GM12891 (cell line): ENCODE measurements around the gene C2orf80.
A peak's percentile ranks its signal among the peaks of the same experiment; 100 is the strongest.

Experiments used
- DNase-seq: peaks from one replicate; pipeline ENCODE4 v3.0.0; 2011; ENCODE audit warnings: low spot score; ENCODE audit not compliant: insufficient read length
- FAIRE-seq: peaks from 2 replicates; lab custom pipeline; 2011; peaks lifted over from hg19 to GRCh38; lab: Jason Lieb, UNC
- PAX5 ChIP-seq: IDR thresholded peaks from 2 replicates; pipeline ENCODE4 v1.6.1; 2011; ENCODE audit warnings: low read length, moderate library complexity, mild to moderate bottlenecking; ENCODE audit not compliant: insufficient read depth, severe bottlenecking
- POLR2A ChIP-seq: IDR thresholded peaks from 2 replicates; pipeline ENCODE4 v1.6.1; 2011; ENCODE audit warnings: low read depth, low read length, control low read depth
- POLR2AphosphoS5 ChIP-seq: IDR thresholded peaks from 2 replicates; pipeline ENCODE4 v1.6.1; 2011; ENCODE audit warnings: low read depth, low read length, control low read depth
- POU2F2 ChIP-seq: IDR thresholded peaks from 2 replicates; pipeline ENCODE4 v1.6.1; 2011; ENCODE audit warnings: low read depth, mild to moderate bottlenecking, control low read depth, low read length, moderate library complexity
- SPI1 ChIP-seq: IDR thresholded peaks from 2 replicates; pipeline ENCODE4 v1.6.1; 2011; ENCODE audit warnings: low read depth, low read length, control low read depth
- TAF1 ChIP-seq: IDR thresholded peaks from 2 replicates; pipeline ENCODE4 v1.6.1; 2011; ENCODE audit warnings: low read depth, low read length, control low read depth

Gene C2orf80

GRCh38 chr2:208179028-208179609 is 10.7 kb downstream of the C2orf80 start:
- FAIRE-seq (no peak), DNase-seq (no peak)
- TF ChIP-seq POLR2AphosphoS5, result no peak

GRCh38 chr2:208175840-208176153 is 14.0 kb downstream of the C2orf80 start:
- DNase-seq, result no peak
- no peak for FAIRE-seq
- TF ChIP-seq PAX5 (no peak), TAF1 (no peak), SPI1 (no peak), POU2F2 (no peak), POLR2A (no peak), POLR2AphosphoS5 (no peak)

GRCh38 chr2:208175069-208175839 is 14.6 kb downstream of the C2orf80 start:
- TF ChIP-seq POU2F2 (no peak), TAF1 (no peak), PAX5 (no peak), SPI1 (no peak), POLR2AphosphoS5 (no peak), POLR2A (no peak)
- DNase-seq (peak; percentile 58), FAIRE-seq (peak; percentile 89)

GRCh38 chr2:208174144-208174543 is 15.7 kb downstream of the C2orf80 start:
- FAIRE-seq, result no peak
- TF ChIP-seq POU2F2 (no peak), TAF1 (no peak)
- no peak for DNase-seq

- FAIRE-seq, result no peak
- DNase-seq, result no peak
- no peak for TF ChIP-seq POLR2AphosphoS5
- no peak for TF ChIP-seq POLR2A
- no peak for TF ChIP-seq POU2F2
- TF ChIP-seq SPI1, result no peak
- no peak for TF ChIP-seq TAF1
- no peak for TF ChIP-seq PAX5
These were observed 17.7 kb downstream of the C2orf80 start for GRCh38 chr2:208172125-208172524.

GRCh38 chr2:208164951-208165755 is 24.7 kb downstream of the C2orf80 start:
- FAIRE-seq (no peak), DNase-seq (no peak)
- no peak for TF ChIP-seq PAX5
- TF ChIP-seq POLR2AphosphoS5, result no peak
- TF ChIP-seq POU2F2, result no peak

- TF ChIP-seq POU2F2, result no peak
- TF ChIP-seq POLR2AphosphoS5, result no peak
- no peak for TF ChIP-seq POLR2A
- no peak for TF ChIP-seq PAX5
- no peak for TF ChIP-seq TAF1
- no peak for TF ChIP-seq SPI1
- no peak for FAIRE-seq
- DNase-seq, result no peak
These were observed 26.3 kb downstream of the C2orf80 start, which contains the start of gene CRYGA for GRCh38 chr2:208163489-208163888. Gene CRYGA, minus strand, starts transcription at chr2:208163589. Its CDS starts 33 bp downstream, at chr2:208163556.

GRCh38 chr2:208156439-208156838 is 33.4 kb downstream of the C2orf80 start:
- TF ChIP-seq TAF1 (no peak), POU2F2 (no peak), POLR2A (no peak), SPI1 (no peak)

GRCh38 chr2:208153156-208153555 is 36.7 kb downstream of the C2orf80 start:
- DNase-seq (no peak), FAIRE-seq (no peak)
- no peak for TF ChIP-seq PAX5
- no peak for TF ChIP-seq POU2F2
- TF ChIP-seq TAF1, result no peak
- TF ChIP-seq POLR2A, result no peak
- TF ChIP-seq SPI1, result no peak
- no peak for TF ChIP-seq POLR2AphosphoS5

More at GRCh38 chr2:208156439-208156838, 33.4 kb downstream of the C2orf80 start:
- DNase-seq (no peak), FAIRE-seq (no peak)

GRCh38 chr2:208150956-208151355 is 38.9 kb downstream of the C2orf80 start:
- TF ChIP-seq TAF1 (no peak), SPI1 (no peak), PAX5 (no peak), POLR2AphosphoS5 (no peak)
- no peak for DNase-seq
- FAIRE-seq, result no peak
